SK-N-SH (cell line): ENCODE data around the gene ARHGDIA.

ENCODE experiments used
- EP300 ChIP-seq, 2 experiments: IDR thresholded peaks; 2 replicates each; pipeline versions ENCODE4 v1.4.0 to v1.6.1; 2012; ENCODE audit warnings: borderline replicate concordance in 1 of 2, low read depth in 1 of 2, low read length in 1 of 2
- GATA2 ChIP-seq: sonication (generic); formaldehyde crosslinking; IDR thresholded peaks from 2 replicates; pipeline ENCODE4 v1.5.0; 2020; ENCODE audit warnings: mild to moderate bottlenecking, missing genetic modification reagents
- POLR2AphosphoS5 ChIP-seq: IDR thresholded peaks from 2 replicates; pipeline ENCODE4 v1.6.1; 2012; ENCODE audit warnings: low read depth, low read length
- RAD21 ChIP-seq: IDR thresholded peaks from 2 replicates; pipeline ENCODE4 v1.6.1; 2012; ENCODE audit warnings: mild to moderate bottlenecking, low read length
- RFX5 ChIP-seq: IDR thresholded peaks from 2 replicates; pipeline ENCODE4 v1.6.1; 2012; ENCODE audit warnings: mild to moderate bottlenecking, improper control_type of control experiment, low read length
- TAF1 ChIP-seq: IDR thresholded peaks from 2 replicates; pipeline ENCODE4 v1.6.1; 2012; ENCODE audit warnings: low read depth, mild to moderate bottlenecking, low read length, moderate library complexity, borderline replicate concordance
- YY1 ChIP-seq: IDR thresholded peaks from 2 replicates; pipeline ENCODE4 v1.4.0; 2012; ENCODE audit warnings: low read depth, mild to moderate bottlenecking
- TF ChIP-seq, protein P1 (sequence below): fragments of 200-600 bp; sonication (generic); IDR thresholded peaks from 2 replicates; pipeline ENCODE4 v1.6.1; 2017; ENCODE audit warnings: antibody characterized with exemption, mild to moderate bottlenecking, moderate library complexity
- TF ChIP-seq, protein P2 (sequence below): fragments of 150-350 bp; IDR thresholded peaks from 2 replicates; pipeline ENCODE4 v1.6.1; 2017; ENCODE audit warnings: antibody characterized with exemption, low read length, low read depth, borderline replicate concordance
- TF ChIP-seq, protein P3 (sequence below): IDR thresholded peaks from 2 replicates; pipeline ENCODE4 v1.6.1; 2012; ENCODE audit warnings: mild to moderate bottlenecking, low read depth, low read length, moderate library complexity

DNA sequence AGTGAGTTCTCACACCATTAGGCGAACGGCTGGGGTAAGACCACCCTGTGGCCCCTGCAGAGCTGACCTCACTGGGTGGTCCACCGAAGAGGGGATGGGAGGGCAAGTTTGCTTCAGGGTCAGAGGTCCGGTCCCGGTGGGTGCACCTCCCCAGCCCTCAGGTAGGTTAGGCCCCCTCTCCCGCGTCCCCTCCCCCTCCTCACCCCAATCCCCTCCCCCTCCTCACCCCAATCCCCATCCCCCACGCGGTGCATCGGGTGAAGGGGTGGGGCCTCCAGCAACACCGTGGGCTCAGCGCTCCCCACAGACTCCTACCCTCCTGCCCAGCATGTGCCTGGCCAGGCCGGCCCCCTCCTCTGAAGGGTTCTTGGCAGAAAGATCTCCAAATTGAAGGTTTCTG lies 51.4 kb downstream of the ARHGDIA start:
- TF ChIP-seq, protein P1, sequence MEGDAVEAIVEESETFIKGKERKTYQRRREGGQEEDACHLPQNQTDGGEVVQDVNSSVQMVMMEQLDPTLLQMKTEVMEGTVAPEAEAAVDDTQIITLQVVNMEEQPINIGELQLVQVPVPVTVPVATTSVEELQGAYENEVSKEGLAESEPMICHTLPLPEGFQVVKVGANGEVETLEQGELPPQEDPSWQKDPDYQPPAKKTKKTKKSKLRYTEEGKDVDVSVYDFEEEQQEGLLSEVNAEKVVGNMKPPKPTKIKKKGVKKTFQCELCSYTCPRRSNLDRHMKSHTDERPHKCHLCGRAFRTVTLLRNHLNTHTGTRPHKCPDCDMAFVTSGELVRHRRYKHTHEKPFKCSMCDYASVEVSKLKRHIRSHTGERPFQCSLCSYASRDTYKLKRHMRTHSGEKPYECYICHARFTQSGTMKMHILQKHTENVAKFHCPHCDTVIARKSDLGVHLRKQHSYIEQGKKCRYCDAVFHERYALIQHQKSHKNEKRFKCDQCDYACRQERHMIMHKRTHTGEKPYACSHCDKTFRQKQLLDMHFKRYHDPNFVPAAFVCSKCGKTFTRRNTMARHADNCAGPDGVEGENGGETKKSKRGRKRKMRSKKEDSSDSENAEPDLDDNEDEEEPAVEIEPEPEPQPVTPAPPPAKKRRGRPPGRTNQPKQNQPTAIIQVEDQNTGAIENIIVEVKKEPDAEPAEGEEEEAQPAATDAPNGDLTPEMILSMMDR, result no peak
- no peak for TF ChIP-seq TAF1
- TF ChIP-seq RAD21, result no peak
- TF ChIP-seq, protein P2, sequence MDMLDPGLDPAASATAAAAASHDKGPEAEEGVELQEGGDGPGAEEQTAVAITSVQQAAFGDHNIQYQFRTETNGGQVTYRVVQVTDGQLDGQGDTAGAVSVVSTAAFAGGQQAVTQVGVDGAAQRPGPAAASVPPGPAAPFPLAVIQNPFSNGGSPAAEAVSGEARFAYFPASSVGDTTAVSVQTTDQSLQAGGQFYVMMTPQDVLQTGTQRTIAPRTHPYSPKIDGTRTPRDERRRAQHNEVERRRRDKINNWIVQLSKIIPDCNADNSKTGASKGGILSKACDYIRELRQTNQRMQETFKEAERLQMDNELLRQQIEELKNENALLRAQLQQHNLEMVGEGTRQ, result no peak
- no peak for TF ChIP-seq GATA2 (CRISPR knock-in tag)
- no peak for TF ChIP-seq EP300 (IDR thresholded peaks at IDR 0.05; ENCODE audit: borderline replicate concordance in 1 of 2, low read depth in 1 of 2, low read length in 1 of 2)
- TF ChIP-seq, protein P3, sequence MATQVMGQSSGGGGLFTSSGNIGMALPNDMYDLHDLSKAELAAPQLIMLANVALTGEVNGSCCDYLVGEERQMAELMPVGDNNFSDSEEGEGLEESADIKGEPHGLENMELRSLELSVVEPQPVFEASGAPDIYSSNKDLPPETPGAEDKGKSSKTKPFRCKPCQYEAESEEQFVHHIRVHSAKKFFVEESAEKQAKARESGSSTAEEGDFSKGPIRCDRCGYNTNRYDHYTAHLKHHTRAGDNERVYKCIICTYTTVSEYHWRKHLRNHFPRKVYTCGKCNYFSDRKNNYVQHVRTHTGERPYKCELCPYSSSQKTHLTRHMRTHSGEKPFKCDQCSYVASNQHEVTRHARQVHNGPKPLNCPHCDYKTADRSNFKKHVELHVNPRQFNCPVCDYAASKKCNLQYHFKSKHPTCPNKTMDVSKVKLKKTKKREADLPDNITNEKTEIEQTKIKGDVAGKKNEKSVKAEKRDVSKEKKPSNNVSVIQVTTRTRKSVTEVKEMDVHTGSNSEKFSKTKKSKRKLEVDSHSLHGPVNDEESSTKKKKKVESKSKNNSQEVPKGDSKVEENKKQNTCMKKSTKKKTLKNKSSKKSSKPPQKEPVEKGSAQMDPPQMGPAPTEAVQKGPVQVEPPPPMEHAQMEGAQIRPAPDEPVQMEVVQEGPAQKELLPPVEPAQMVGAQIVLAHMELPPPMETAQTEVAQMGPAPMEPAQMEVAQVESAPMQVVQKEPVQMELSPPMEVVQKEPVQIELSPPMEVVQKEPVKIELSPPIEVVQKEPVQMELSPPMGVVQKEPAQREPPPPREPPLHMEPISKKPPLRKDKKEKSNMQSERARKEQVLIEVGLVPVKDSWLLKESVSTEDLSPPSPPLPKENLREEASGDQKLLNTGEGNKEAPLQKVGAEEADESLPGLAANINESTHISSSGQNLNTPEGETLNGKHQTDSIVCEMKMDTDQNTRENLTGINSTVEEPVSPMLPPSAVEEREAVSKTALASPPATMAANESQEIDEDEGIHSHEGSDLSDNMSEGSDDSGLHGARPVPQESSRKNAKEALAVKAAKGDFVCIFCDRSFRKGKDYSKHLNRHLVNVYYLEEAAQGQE, result no peak
- no peak for TF ChIP-seq RFX5
- no peak for TF ChIP-seq POLR2AphosphoS5
- no peak for TF ChIP-seq YY1
